Vagina (tissue), 2 donors: ENCODE results near the gene UBE2F.

ENCODE experiments used
- POLR2A ChIP-seq, 2 donors: fragments of 450-650 bp; IDR thresholded peaks; one replicate each; pipeline ENCODE4 v1.6.1; 2017; ENCODE audit warnings: antibody characterized with exemption in 2 of 2, mild to moderate bottlenecking in 2 of 2, moderate library complexity in 2 of 2
- POLR2AphosphoS5 ChIP-seq, 2 donors: sonication (generic); formaldehyde crosslinking; IDR thresholded peaks; one replicate each; pipeline ENCODE4 v1.9.0; 2017; ENCODE audit warnings: antibody characterized with exemption in 2 of 2, mild to moderate bottlenecking in 2 of 2, low read depth in 1 of 2; ENCODE audit not compliant: insufficient read depth in 1 of 2
- TF ChIP-seq, protein P1 (sequence below), 3 experiments: fragments of 450-650 bp in 2 of 3; fragments of 200-600 bp in 1 of 3; sonication (generic) in 1 of 3; IDR thresholded peaks; one replicate each; pipeline ENCODE4 v1.5.1; 2017 to 2019; ENCODE audit warnings: antibody characterized with exemption in 3 of 3, mild to moderate bottlenecking in 2 of 3, moderate library complexity in 2 of 3

DNA sequence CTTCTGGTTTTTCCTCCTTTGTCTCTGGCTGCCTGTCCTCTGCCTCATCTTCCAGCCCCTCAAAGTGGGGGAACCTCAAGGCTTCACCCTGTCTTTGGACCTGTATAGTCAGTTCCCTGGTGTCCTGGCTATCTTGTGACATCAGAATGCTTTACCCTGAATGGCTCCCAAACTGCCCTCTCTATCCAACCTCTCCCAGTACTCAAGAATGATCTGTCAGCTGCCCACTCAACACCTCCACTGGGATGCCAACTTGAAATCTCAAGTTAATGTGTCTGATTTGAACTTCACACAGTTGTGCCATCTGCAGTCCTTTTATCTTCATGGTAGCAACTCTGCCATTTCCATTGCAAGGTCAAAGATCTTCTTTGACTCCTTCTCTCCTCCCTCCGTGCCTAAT lies 43.8 kb downstream of the UBE2F start:
- TF ChIP-seq, protein P1, sequence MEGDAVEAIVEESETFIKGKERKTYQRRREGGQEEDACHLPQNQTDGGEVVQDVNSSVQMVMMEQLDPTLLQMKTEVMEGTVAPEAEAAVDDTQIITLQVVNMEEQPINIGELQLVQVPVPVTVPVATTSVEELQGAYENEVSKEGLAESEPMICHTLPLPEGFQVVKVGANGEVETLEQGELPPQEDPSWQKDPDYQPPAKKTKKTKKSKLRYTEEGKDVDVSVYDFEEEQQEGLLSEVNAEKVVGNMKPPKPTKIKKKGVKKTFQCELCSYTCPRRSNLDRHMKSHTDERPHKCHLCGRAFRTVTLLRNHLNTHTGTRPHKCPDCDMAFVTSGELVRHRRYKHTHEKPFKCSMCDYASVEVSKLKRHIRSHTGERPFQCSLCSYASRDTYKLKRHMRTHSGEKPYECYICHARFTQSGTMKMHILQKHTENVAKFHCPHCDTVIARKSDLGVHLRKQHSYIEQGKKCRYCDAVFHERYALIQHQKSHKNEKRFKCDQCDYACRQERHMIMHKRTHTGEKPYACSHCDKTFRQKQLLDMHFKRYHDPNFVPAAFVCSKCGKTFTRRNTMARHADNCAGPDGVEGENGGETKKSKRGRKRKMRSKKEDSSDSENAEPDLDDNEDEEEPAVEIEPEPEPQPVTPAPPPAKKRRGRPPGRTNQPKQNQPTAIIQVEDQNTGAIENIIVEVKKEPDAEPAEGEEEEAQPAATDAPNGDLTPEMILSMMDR (IDR thresholded peaks at IDR 0.05): no peak
- TF ChIP-seq POLR2AphosphoS5 (IDR thresholded peaks at IDR 0.05; ENCODE audit: insufficient read depth in 1 of 2, low read depth in 1 of 2) (no peak), POLR2A (IDR thresholded peaks at IDR 0.05) (no peak)
